OCI-LY3 (cell line): ENCODE measurements around the gene PAF1.

ENCODE experiments used
- H2AFZ ChIP-seq: fragments of 200-600, 300-600 bp; shearing (Covaris generic); 2 replicates; pipeline ENCODE4 v1.6.0; 2014; ENCODE audit warnings: antibody characterized with exemption, low read depth, low read length
- H3K27ac ChIP-seq: fragments of 200-600, 300-600 bp; sonication (generic); 2 replicates; pipeline ENCODE4 v1.5.1; 2014; ENCODE audit warnings: mild to moderate bottlenecking, low read length, moderate library complexity, mixed read lengths
- H3K27me3 ChIP-seq: fragments of 200-600, 300-600 bp; sonication (generic); 2 replicates; pipeline ENCODE4 v1.6.1; 2014; ENCODE audit warnings: low read depth, low read length, mixed read lengths
- H3K36me3 ChIP-seq: fragments of 200-600, 300-600 bp; sonication (generic); replicated peaks from 2 replicates; pipeline ENCODE3; 2014; ENCODE audit warnings: low read depth, low read length, mixed read lengths
- H3K4me1 ChIP-seq: fragments of 300-600, 200-600 bp; sonication (generic); 2 replicates; pipeline ENCODE4 v1.6.1; 2014; ENCODE audit warnings: low read length, mixed read lengths
- H3K4me2 ChIP-seq: fragments of 200-600, 300-600 bp; sonication (generic); 2 replicates; pipeline ENCODE4 v1.6.1; 2014; ENCODE audit warnings: low read length, mixed read lengths
- H3K4me3 ChIP-seq: fragments of 300-600, 200-600 bp; sonication (generic); 2 replicates; pipeline ENCODE4 v1.5.1; 2014; ENCODE audit warnings: antibody characterized with exemption, mild to moderate bottlenecking, low read length, moderate library complexity
- H3K79me2 ChIP-seq: fragments of 300-600, 200-600 bp; shearing (Covaris generic); 2 replicates; pipeline ENCODE4 v1.6.1; 2014; ENCODE audit warnings: mild to moderate bottlenecking, low read length, mixed read lengths
- H3K9ac ChIP-seq: fragments of 300-600, 200-600 bp; shearing (Covaris generic); 2 replicates; pipeline ENCODE4 v1.6.0; 2014; ENCODE audit warnings: mild to moderate bottlenecking, low read length, moderate library complexity
- H3K9me3 ChIP-seq: fragments of 200-600, 300-600 bp; shearing (Covaris generic); 2 replicates; pipeline ENCODE4 v1.6.1; 2014; ENCODE audit warnings: low read length, mixed read lengths; ENCODE audit not compliant: insufficient read depth
- H4K20me1 ChIP-seq: fragments of 200-600, 300-600 bp; sonication (generic); 2 replicates; pipeline ENCODE4 v1.6.1; 2016; ENCODE audit warnings: low read length, mixed read lengths; ENCODE audit not compliant: insufficient read depth
- CTCF ChIP-seq: fragments of 200-600, 300-600 bp; sonication (generic); IDR thresholded peaks from 2 replicates; pipeline ENCODE4 v1.5.1; 2014; ENCODE audit warnings: antibody characterized with exemption, low read length, low read depth
- EZH2phosphoT487 ChIP-seq: fragments of 200-600 bp; shearing (Covaris generic); IDR thresholded peaks from 2 replicates; pipeline ENCODE4 v1.6.1; 2018; ENCODE audit warnings: antibody characterized with exemption, mixed run types, low read depth

Gene PAF1

GRCh38 chr19:39398297-39398864 is 7.5 kb upstream of the PAF1 start:
- peaks cover 57% of the 10 kb centered on the region for H3K4me1 ChIP-seq
- peak overlapping the region; percentile 92 for H3K27ac ChIP-seq
- H3K9me3 ChIP-seq = no peaks in the 10 kb centered on the region; the same call in 1 of the 2 replicates
- H3K4me2 ChIP-seq = peak overlapping the region; percentile 69
- peak overlapping the region; percentile 31 for H3K4me3 ChIP-seq
- peak overlapping the region; percentile 70 for H3K9ac ChIP-seq
- H3K27me3 ChIP-seq = no peaks in the 10 kb centered on the region
- H3K36me3 ChIP-seq = peaks cover 30% of the 10 kb centered on the region
- H3K79me2 ChIP-seq = peaks cover 3% of the 10 kb centered on the region; the same call in 1 of the 2 replicates
- no peaks in the 10 kb centered on the region for H4K20me1 ChIP-seq
- TF ChIP-seq EZH2phosphoT487 = no peak
- TF ChIP-seq CTCF = no peak
- H2AFZ ChIP-seq = no peak overlapping the region

DNA sequence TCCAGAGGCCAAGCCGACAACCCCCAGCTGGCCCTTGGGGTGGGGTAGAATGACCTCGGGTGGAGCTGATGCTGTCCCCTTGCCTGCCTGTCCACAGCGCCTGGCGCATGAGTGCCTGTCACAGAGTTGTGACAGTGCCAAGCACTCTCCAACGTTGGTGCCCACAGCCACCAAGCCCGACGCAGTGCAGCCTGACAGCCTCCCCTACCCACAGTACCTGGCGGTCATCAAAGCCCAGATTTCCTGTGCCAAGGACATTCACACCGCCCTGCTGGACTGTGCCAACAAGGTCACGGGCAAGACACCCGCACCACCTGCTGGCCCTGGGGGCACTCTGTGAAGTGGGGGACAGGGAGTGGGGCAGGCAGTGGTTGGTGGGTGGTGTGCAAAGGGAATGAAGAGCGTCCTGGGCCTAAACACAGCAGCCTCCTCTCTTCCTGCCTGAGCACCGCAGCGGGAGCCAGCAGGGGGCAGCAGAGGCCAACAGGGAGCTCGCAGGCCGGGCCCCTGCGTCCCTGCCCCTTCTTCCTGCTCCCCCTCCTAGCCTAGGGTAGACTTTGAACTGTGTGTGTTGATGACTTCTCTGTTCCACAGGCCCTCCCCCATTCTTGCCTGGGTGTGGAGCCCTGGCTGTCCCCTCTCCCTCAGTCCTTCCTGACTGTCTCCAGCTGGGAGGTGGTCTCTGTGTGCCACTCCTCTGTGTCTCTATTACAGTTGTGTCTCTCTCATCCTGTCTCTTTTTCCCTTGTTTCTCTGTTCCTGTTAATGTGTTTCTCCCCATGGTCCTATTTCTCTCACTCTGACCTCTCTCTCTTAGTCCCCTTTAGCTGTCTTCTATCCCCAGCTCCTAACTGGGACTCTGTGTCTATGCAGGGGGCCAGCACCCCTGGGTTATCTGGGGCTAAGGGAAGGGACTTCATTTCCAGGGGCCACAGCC is 6.7 kb upstream of the PAF1 start:
- no peaks in the 10 kb centered on the region for H4K20me1 ChIP-seq
- peak overlapping the region; percentile 31 for H3K4me3 ChIP-seq
- H3K4me1 ChIP-seq = peaks cover 50% of the 10 kb centered on the region
- peak overlapping the region; percentile 92 for H3K27ac ChIP-seq
- H3K79me2 ChIP-seq = peaks cover 8% of the 10 kb centered on the region
- H3K27me3 ChIP-seq = no peaks in the 10 kb centered on the region
- H2AFZ ChIP-seq = no peak overlapping the region
- peaks cover 32% of the 10 kb centered on the region for H3K36me3 ChIP-seq
- H3K9me3 ChIP-seq = no peaks in the 10 kb centered on the region; the same call in 1 of the 2 replicates
- peak overlapping the region; percentile 70 for H3K9ac ChIP-seq
- TF ChIP-seq CTCF = peak; percentile 95
- no peak for TF ChIP-seq EZH2phosphoT487
- H3K4me2 ChIP-seq = peak overlapping the region; percentile 69

GRCh38 chr19:39390451-39390750 is 505 bp downstream of the PAF1 start:
- Histone ChIP-seq H3K4me1 (peaks cover 11% of the 10 kb centered on the region), H3K36me3 (peaks cover 43% of the 10 kb centered on the region), H3K79me2 (peaks cover 35% of the 10 kb centered on the region), H2AFZ (peak overlapping the region; percentile 54; the same call in 1 of the 2 replicates), H3K4me3 (peak overlapping the region; percentile 78), H3K9ac (peak overlapping the region; percentile 86), H3K9me3 (no peaks in the 10 kb centered on the region), H3K27ac (peak overlapping the region; percentile 82), H4K20me1 (no peaks in the 10 kb centered on the region), H3K4me2 (peak overlapping the region; percentile 89), H3K27me3 (no peaks in the 10 kb centered on the region)
- TF ChIP-seq CTCF = no peak
- no peak for TF ChIP-seq EZH2phosphoT487
